Activated CD4-positive, alpha-beta T cell treated with anti-CD3 and anti-CD28 coated beads, Interleukin-2, amount 10 ng/mL, durations not matched to agents 7 days and 5 days (primary cell): ENCODE data around the gene MICALL2. TPM values are rescaled to one million over a fixed set of nuclear protein-coding genes. Genes with fewer than 3 reads are reported as not detected.
A peak's percentile ranks its signal among the peaks of the same experiment; 100 is the strongest.

Source experiments
- CTCF ChIA-PET: fragments of 350-600 bp; sonication (Branson Sonifier 250); formaldehyde crosslinking; loops from one replicate; lab custom pipeline; 2021; ENCODE audit warnings: antibody characterized with exemption; lab: Charles Lee
- POLR2A ChIA-PET: fragments of 350-600 bp; sonication (Branson Sonifier 250); formaldehyde crosslinking; loops from one replicate; lab custom pipeline; 2021; ENCODE audit warnings: antibody characterized with exemption; lab: Charles Lee
- DNase-seq: peaks from one replicate; pipeline ENCODE4 v3.0.0-alpha.2; 2020
- H3K27ac Mint-ChIP-seq: one replicate; pipeline ENCODE4 v1.8.0; 2021; ENCODE audit warnings: mild to moderate bottlenecking, moderate library complexity, mixed read lengths
- H3K27me3 Mint-ChIP-seq: one replicate; pipeline ENCODE4 v1.8.0; 2021; ENCODE audit warnings: mixed read lengths
- H3K36me3 Mint-ChIP-seq: one replicate; pipeline ENCODE4 v1.8.0; 2021; ENCODE audit warnings: low read depth, mixed read lengths
- H3K4me1 Mint-ChIP-seq: one replicate; pipeline ENCODE4 v1.8.0; 2021; ENCODE audit warnings: mixed read lengths
- H3K4me3 Mint-ChIP-seq: one replicate; pipeline ENCODE4 v1.8.0; 2021; ENCODE audit warnings: mild to moderate bottlenecking, moderate library complexity, mixed read lengths
- H3K9me3 Mint-ChIP-seq: one replicate; pipeline ENCODE4 v1.8.0; 2021; ENCODE audit warnings: mixed read lengths
- total RNA-seq, 2 experiments: library from RNA; stranded (reverse); gene quantifications; one replicate each; pipeline ENCODE4 v1.2.3, GENCODE V29; 2021

The MICALL2 gene
- total RNA-seq, 2 experiments from 2014 or later = 2.1 to 2.7 TPM

- H3K27ac Mint-ChIP-seq = no peak overlapping the region
- no peaks in the 10 kb centered on the region for H3K36me3 Mint-ChIP-seq
- ChIA-PET CTCF (no interaction called here), POLR2A (no interaction called here)
- H3K4me1 Mint-ChIP-seq = no peaks in the 10 kb centered on the region
- DNase-seq = no peak
- no peak overlapping the region for H3K4me3 Mint-ChIP-seq
- H3K27me3 Mint-ChIP-seq = no peaks in the 10 kb centered on the region
- H3K9me3 Mint-ChIP-seq = peaks cover 4% of the 10 kb centered on the region
Observed at GRCh38 chr7:1439373-1440363, 19.6 kb downstream of the MICALL2 start.

- Mint-ChIP-seq H3K27me3 (no peaks in the 10 kb centered on the region), H3K36me3 (no peaks in the 10 kb centered on the region), H3K9me3 (peaks cover 4% of the 10 kb centered on the region), H3K4me3 (no peak overlapping the region), H3K4me1 (no peaks in the 10 kb centered on the region), H3K27ac (no peak overlapping the region)
- POLR2A ChIA-PET = no interaction called here
- DNase-seq = no peak
- CTCF ChIA-PET = interaction anchor here (0.6 to 0.7 kb wide), 2 partner anchors 10 to 191 kb away, joined by 3 read pairs; no protein-coding TSS in a partner anchor
Observed at GRCh38 chr7:1438821-1439220, 20.4 kb downstream of the MICALL2 start.

GRCh38 chr7:1438208-1438607 lies 21.1 kb downstream of the MICALL2 start:
- Mint-ChIP-seq H3K4me3 (no peak overlapping the region), H3K27ac (no peak overlapping the region), H3K9me3 (peaks cover 4% of the 10 kb centered on the region), H3K36me3 (no peaks in the 10 kb centered on the region), H3K27me3 (no peaks in the 10 kb centered on the region), H3K4me1 (no peaks in the 10 kb centered on the region)
- ChIA-PET POLR2A (no interaction called here), CTCF (interaction anchor here (0.6 to 0.7 kb wide), 3 partner anchors 10 to 190 kb away, joined by 3 read pairs; no protein-coding TSS in a partner anchor)
- DNase-seq = no peak

GRCh38 chr7:1437155-1437880 lies 22.0 kb downstream of the MICALL2 start:
- Mint-ChIP-seq H3K27me3 (peaks cover 2% of the 10 kb centered on the region), H3K4me3 (no peak overlapping the region), H3K4me1 (peaks cover 2% of the 10 kb centered on the region), H3K27ac (no peak overlapping the region), H3K9me3 (peaks cover 4% of the 10 kb centered on the region), H3K36me3 (no peaks in the 10 kb centered on the region)
- no peak for DNase-seq
- CTCF ChIA-PET = interaction anchor here (0.7 to 1.3 kb wide), 2 partner anchors 17 to 53 kb away, joined by 3 read pairs; no protein-coding TSS in a partner anchor
- POLR2A ChIA-PET = no interaction called here

- peaks cover 4% of the 10 kb centered on the region for H3K9me3 Mint-ChIP-seq
- peaks cover 2% of the 10 kb centered on the region for H3K4me1 Mint-ChIP-seq
- H3K27me3 Mint-ChIP-seq = peaks cover 2% of the 10 kb centered on the region
- no peaks in the 10 kb centered on the region for H3K36me3 Mint-ChIP-seq
- ChIA-PET CTCF (interaction anchor here (0.6 to 1.3 kb wide), 2 partner anchors 17 to 324 kb away, joined by 3 read pairs; no protein-coding TSS in a partner anchor), POLR2A (no interaction called here)
- no peak overlapping the region for H3K27ac Mint-ChIP-seq
- no peak overlapping the region for H3K4me3 Mint-ChIP-seq
- DNase-seq = no peak
Observed at GRCh38 chr7:1436608-1437007, 22.7 kb downstream of the MICALL2 start.

- H3K27ac Mint-ChIP-seq = no peak overlapping the region
- no peaks in the 10 kb centered on the region for H3K36me3 Mint-ChIP-seq
- ChIA-PET POLR2A (no interaction called here), CTCF (no interaction called here)
- H3K4me1 Mint-ChIP-seq = peaks cover 2% of the 10 kb centered on the region
- peaks cover 2% of the 10 kb centered on the region for H3K27me3 Mint-ChIP-seq
- H3K4me3 Mint-ChIP-seq = no peak overlapping the region
- no peak for DNase-seq
- H3K9me3 Mint-ChIP-seq = peaks cover 4% of the 10 kb centered on the region
Observed at GRCh38 chr7:1434891-1435670, 24.2 kb downstream of the MICALL2 start.

- peaks cover 2% of the 10 kb centered on the region for H3K9me3 Mint-ChIP-seq
- H3K4me1 Mint-ChIP-seq = peaks cover 2% of the 10 kb centered on the region
- POLR2A ChIA-PET = no interaction called here
- H3K27me3 Mint-ChIP-seq = peaks cover 2% of the 10 kb centered on the region
- H3K4me3 Mint-ChIP-seq = no peak overlapping the region
- CTCF ChIA-PET = interaction anchor here (1.2 kb wide), 1 partner anchor 25 kb away, joined by 3 read pairs; no protein-coding TSS in a partner anchor
- no peak overlapping the region for H3K27ac Mint-ChIP-seq
- no peaks in the 10 kb centered on the region for H3K36me3 Mint-ChIP-seq
- no peak for DNase-seq
Observed at GRCh38 chr7:1434165-1434718, 25.0 kb downstream of the MICALL2 start.

- DNase-seq = no peak
- ChIA-PET CTCF (interaction anchor here (0.6 to 1.8 kb wide), 14 partner anchors 11 to 240 kb away, joined by 3 to 8 read pairs (median 4); no protein-coding TSS in a partner anchor), POLR2A (no interaction called here)
- Mint-ChIP-seq H3K27ac (no peak overlapping the region), H3K27me3 (peaks cover 2% of the 10 kb centered on the region), H3K36me3 (no peaks in the 10 kb centered on the region), H3K9me3 (no peaks in the 10 kb centered on the region), H3K4me3 (no peak overlapping the region), H3K4me1 (peaks cover 2% of the 10 kb centered on the region)
Observed at GRCh38 chr7:1433128-1433920, 25.9 kb downstream of the MICALL2 start.

GRCh38 chr7:1432411-1433082 lies 26.7 kb downstream of the MICALL2 start:
- Mint-ChIP-seq H3K27me3 (peaks cover 2% of the 10 kb centered on the region), H3K36me3 (no peaks in the 10 kb centered on the region), H3K4me3 (no peak overlapping the region), H3K9me3 (no peaks in the 10 kb centered on the region), H3K4me1 (peaks cover 2% of the 10 kb centered on the region), H3K27ac (no peak overlapping the region)
- POLR2A ChIA-PET = no interaction called here
- CTCF ChIA-PET = interaction anchor here (0.6 to 1.8 kb wide), 15 partner anchors 10 to 239 kb away, joined by 3 to 8 read pairs (median 4); no protein-coding TSS in a partner anchor
- DNase-seq = peak; percentile 82

GRCh38 chr7:1431634-1432380 lies 27.5 kb downstream of the MICALL2 start:
- Mint-ChIP-seq H3K9me3 (no peaks in the 10 kb centered on the region), H3K27me3 (peaks cover 2% of the 10 kb centered on the region), H3K4me1 (peaks cover 2% of the 10 kb centered on the region), H3K36me3 (no peaks in the 10 kb centered on the region), H3K27ac (no peak overlapping the region), H3K4me3 (no peak overlapping the region)
- ChIA-PET POLR2A (no interaction called here), CTCF (interaction anchor here (1.0 to 1.8 kb wide), 14 partner anchors 9 to 238 kb away, joined by 3 to 8 read pairs (median 4); no protein-coding TSS in a partner anchor)
- DNase-seq = no peak
